HEK293 (cell line): ENCODE data around the gene CFAP299.

Experiments
- CTCF ChIA-PET: fragments of 350-600 bp; formaldehyde crosslinking; extraction: SDS; loops from one replicate; lab custom pipeline; 2021; ENCODE audit warnings: antibody characterized with exemption; lab: Yijun Ruan, JAX
- POLR2A ChIA-PET: fragments of 300-600 bp; formaldehyde crosslinking; extraction: SDS; loops from one replicate; lab custom pipeline; 2020; ENCODE audit warnings: antibody characterized with exemption, inconsistent platforms; lab: Yijun Ruan, JAX
- H3K27ac ChIP-seq: fragments of 200-500 bp; sonication (Bioruptor generic); 2 replicates; pipeline ENCODE4 v1.5.1; 2014; ENCODE audit warnings: low read depth, low read length, control low read depth, inconsistent platforms; ENCODE audit errors: extremely low read depth
- H3K36me3 ChIP-seq, 2 experiments: fragments of 200-500 bp in 1 of 2; sonication (Bioruptor generic) in 1 of 2; 1 replicate in 1 of 2; 2 replicates in 1 of 2; pipeline ENCODE4 v1.5.1; 2014 to 2017; ENCODE audit warnings: inconsistent platforms in 2 of 2, low read length in 2 of 2; ENCODE audit not compliant: control insufficient read depth in 2 of 2, insufficient read depth in 1 of 2
- H3K4me1 ChIP-seq: fragments of 200-500 bp; sonication (Bioruptor generic); 2 replicates; pipeline ENCODE4 v1.5.1; 2014; ENCODE audit warnings: mild to moderate bottlenecking, low read length, inconsistent platforms; ENCODE audit not compliant: control insufficient read depth, insufficient read depth
- H3K4me3 ChIP-seq: 2 replicates; pipeline ENCODE4 v1.5.1; 2011; ENCODE audit warnings: low read depth, mild to moderate bottlenecking, control low read depth, low read length, moderate library complexity
- H3K9me3 ChIP-seq: fragments of 200-500 bp; sonication (Bioruptor generic); 2 replicates; pipeline ENCODE4 v1.5.1; 2014; ENCODE audit warnings: low read depth, low read length, inconsistent platforms; ENCODE audit not compliant: control insufficient read depth, insufficient read depth
- FEZF1 ChIP-seq: fragments of 450-650 bp; formaldehyde crosslinking; IDR thresholded peaks from 2 replicates; pipeline ENCODE4 v1.5.1; 2016; ENCODE audit warnings: missing biosample characterization, missing genetic modification characterization
- KLF17 ChIP-seq: fragments of 450-650 bp; formaldehyde crosslinking; IDR thresholded peaks from 2 replicates; pipeline ENCODE4 v1.5.1; 2016; ENCODE audit warnings: missing biosample characterization, missing genetic modification characterization
- KLF8 ChIP-seq: fragments of 450-650 bp; formaldehyde crosslinking; IDR thresholded peaks from 2 replicates; pipeline ENCODE4 v1.5.1; 2016; ENCODE audit warnings: missing biosample characterization, missing genetic modification characterization
- PRDM4 ChIP-seq: fragments of 450-650 bp; formaldehyde crosslinking; IDR thresholded peaks from 2 replicates; pipeline ENCODE4 v1.5.1; 2017; ENCODE audit warnings: missing biosample characterization, missing genetic modification characterization
- TCF7L2 ChIP-seq: IDR thresholded peaks from 2 replicates; pipeline ENCODE4 v1.6.1; 2011; ENCODE audit warnings: low read depth, mild to moderate bottlenecking, inconsistent platforms, low read length, moderate library complexity, borderline replicate concordance
- ZBTB10 ChIP-seq: fragments of 450-650 bp; formaldehyde crosslinking; IDR thresholded peaks from 2 replicates; pipeline ENCODE4 v1.5.1; 2016; ENCODE audit warnings: missing biosample characterization, missing genetic modification characterization
- ZBTB49 ChIP-seq: fragments of 450-650 bp; formaldehyde crosslinking; IDR thresholded peaks from 2 replicates; pipeline ENCODE4 v1.5.1; 2016; ENCODE audit warnings: missing biosample characterization, missing genetic modification characterization, low read depth
- ZBTB7A ChIP-seq: fragments of 450-650 bp; formaldehyde crosslinking; IDR thresholded peaks from 2 replicates; pipeline ENCODE4 v1.5.1; 2016; ENCODE audit warnings: low read depth, missing biosample characterization, missing genetic modification characterization
- ZNF155 ChIP-seq: fragments of 450-650 bp; formaldehyde crosslinking; IDR thresholded peaks from 2 replicates; pipeline ENCODE4 v1.5.1; 2016; ENCODE audit warnings: missing biosample characterization, missing genetic modification characterization
- ZNF169 ChIP-seq: fragments of 450-650 bp; formaldehyde crosslinking; IDR thresholded peaks from 2 replicates; pipeline ENCODE4 v1.5.1; 2016; ENCODE audit warnings: missing biosample characterization, missing genetic modification characterization
- ZNF239 ChIP-seq: fragments of 450-650 bp; formaldehyde crosslinking; IDR thresholded peaks from 2 replicates; pipeline ENCODE4 v1.5.1; 2016; ENCODE audit warnings: missing biosample characterization, missing genetic modification characterization
- ZNF449 ChIP-seq: fragments of 450-650 bp; formaldehyde crosslinking; IDR thresholded peaks from 2 replicates; pipeline ENCODE4 v1.5.1; 2017; ENCODE audit warnings: missing biosample characterization, mild to moderate bottlenecking, missing genetic modification characterization, moderate library complexity
- ZNF580 ChIP-seq: fragments of 450-650 bp; formaldehyde crosslinking; IDR thresholded peaks from 2 replicates; pipeline ENCODE4 v1.5.1; 2016; ENCODE audit warnings: missing biosample characterization, missing genetic modification characterization
- ZNF660 ChIP-seq: fragments of 450-650 bp; IDR thresholded peaks from 2 replicates; pipeline ENCODE4 v1.5.1; 2018; ENCODE audit warnings: missing biosample characterization, mild to moderate bottlenecking, missing genetic modification characterization
- ZNF704 ChIP-seq: fragments of 450-650 bp; formaldehyde crosslinking; IDR thresholded peaks from 2 replicates; pipeline ENCODE4 v1.5.1; 2016; ENCODE audit warnings: missing biosample characterization, missing genetic modification characterization

Gene CFAP299

GRCh38 chr4:80585542-80585941, 250.0 kb downstream of the CFAP299 start:
- POLR2A ChIA-PET: no interaction called here
- CTCF ChIA-PET: no interaction called here
- TF ChIP-seq ZBTB49: no peak
- no peak for TF ChIP-seq PRDM4 (tag by site-specific recombination)
- TF ChIP-seq KLF17: no peak
- TF ChIP-seq ZBTB10: no peak
- no peak for TF ChIP-seq ZNF660
- TF ChIP-seq ZNF155: no peak
- TF ChIP-seq ZNF169: no peak
- no peak for TF ChIP-seq TCF7L2
- TF ChIP-seq, all 188 proteins: peak for 0
- H3K27ac ChIP-seq: no peak overlapping the region
- H3K9me3 ChIP-seq: no peaks in the 10 kb centered on the region
- no peaks in the 10 kb centered on the region for H3K36me3 ChIP-seq
- no peaks in the 10 kb centered on the region for H3K4me1 ChIP-seq
- H3K4me3 ChIP-seq: no peak overlapping the region

GRCh38 chr4:80586716-80587115, 251.2 kb downstream of the CFAP299 start:
- H3K4me1 ChIP-seq: no peaks in the 10 kb centered on the region
- ChIA-PET POLR2A (no interaction called here), CTCF (interaction anchor here (0.8 kb wide), 1 partner anchor 12 kb away, joined by 4 read pairs; no protein-coding TSS in a partner anchor)
- no peak overlapping the region for H3K4me3 ChIP-seq
- no peaks in the 10 kb centered on the region for H3K36me3 ChIP-seq
- H3K9me3 ChIP-seq: no peaks in the 10 kb centered on the region
- H3K27ac ChIP-seq: no peak overlapping the region
- TF ChIP-seq ZBTB7A (tag by site-specific recombination): no peak
- no peak for TF ChIP-seq ZNF580 (tag by site-specific recombination)
- TF ChIP-seq ZNF704: no peak
- TF ChIP-seq ZNF449 (tag by site-specific recombination): no peak
- no peak for TF ChIP-seq ZNF239 (tag by site-specific recombination)
- TF ChIP-seq FEZF1 (tag by site-specific recombination): no peak
- TF ChIP-seq KLF8 (tag by site-specific recombination): no peak
